OCI-LY7 (cell line): Measurements from ENCODE around the gene TAPBP. TPM values are rescaled to one million over a fixed set of nuclear protein-coding genes. Genes with fewer than 3 reads are reported as not detected.

ENCODE experiments used
- BruUV-seq: library from RNA; stranded (reverse); fragments of 400-500 nt; replicated peaks from 2 replicates; lab custom pipeline; 2021; lab: Mats Ljungman, UMichigan
- CTCF ChIA-PET: fragments of 300-600 bp; sonication (Branson Sonifier 250); formaldehyde crosslinking; loops from one replicate; lab custom pipeline; 2022; ENCODE audit warnings: antibody characterized with exemption; ENCODE audit not compliant: unreplicated experiment; lab: Charles Lee
- POLR2A ChIA-PET: fragments of 300-600 bp; sonication (Branson Sonifier 250); formaldehyde crosslinking; loops from one replicate; lab custom pipeline; 2022; ENCODE audit warnings: antibody characterized with exemption; lab: Charles Lee
- DNase-seq: peaks from one replicate; pipeline ENCODE4 v3.0.0-alpha.2; 2015; ENCODE audit warnings: low spot score
- H2AFZ ChIP-seq: fragments of 200-600 bp; sonication (generic), shearing (Covaris generic); 2 replicates; pipeline ENCODE4 v1.6.1; 2014; ENCODE audit warnings: mild to moderate bottlenecking, antibody characterized with exemption, low read length, moderate library complexity
- H3K27ac ChIP-seq: fragments of 200-600 bp; sonication (generic); 2 replicates; pipeline ENCODE4 v1.5.1; 2014; ENCODE audit warnings: mixed run types, low read depth, mild to moderate bottlenecking, moderate library complexity, low read length, inconsistent platforms; ENCODE audit not compliant: poor library complexity, severe bottlenecking
- H3K36me3 ChIP-seq: fragments of 200-600 bp; sonication (generic); 2 replicates; pipeline ENCODE4 v1.6.1; 2014; ENCODE audit warnings: mild to moderate bottlenecking, antibody characterized with exemption, low read length, moderate library complexity, mixed read lengths; ENCODE audit not compliant: insufficient read depth
- H3K4me1 ChIP-seq: fragments of 200-600 bp; sonication (generic); 2 replicates; pipeline ENCODE4 v1.5.1; 2014; ENCODE audit warnings: mild to moderate bottlenecking, low read length; ENCODE audit not compliant: insufficient read depth, poor library complexity, severe bottlenecking
- H3K4me2 ChIP-seq: fragments of 200-600 bp; sonication (generic); 2 replicates; pipeline ENCODE4 v1.6.1; 2014; ENCODE audit warnings: mild to moderate bottlenecking, low read length
- H3K4me3 ChIP-seq: fragments of 200-600 bp; sonication (generic); 2 replicates; pipeline ENCODE4 v1.5.1; 2014; ENCODE audit warnings: mild to moderate bottlenecking, low read depth, low read length; ENCODE audit not compliant: poor library complexity, severe bottlenecking
- H3K79me2 ChIP-seq: fragments of 200-600 bp; sonication (generic); 2 replicates; pipeline ENCODE4 v1.6.1; 2016; ENCODE audit warnings: low read depth, mild to moderate bottlenecking, low read length, moderate library complexity, mixed read lengths; ENCODE audit not compliant: insufficient read depth
- H3K9me2 ChIP-seq: fragments of 200-600 bp; sonication (generic); 2 replicates; pipeline ENCODE4 v1.6.1; 2016; ENCODE audit warnings: mild to moderate bottlenecking, low read length, mixed read lengths; ENCODE audit not compliant: insufficient read depth
- H3K9me3 ChIP-seq: fragments of 200-600 bp; sonication (generic); 2 replicates; pipeline ENCODE4 v1.6.1; 2014; ENCODE audit warnings: mild to moderate bottlenecking, mixed run types, low read length, mixed read lengths
- H4K20me1 ChIP-seq: fragments of 200-600 bp; sonication (generic); 2 replicates; pipeline ENCODE4 v1.6.1; 2014; ENCODE audit warnings: mild to moderate bottlenecking, antibody characterized with exemption, low read length, moderate library complexity, mixed read lengths; ENCODE audit not compliant: insufficient read depth
- EZH2phosphoT487 ChIP-seq: fragments of 200-600 bp; sonication (generic); IDR thresholded peaks from 2 replicates; pipeline ENCODE4 v1.6.1; 2018; ENCODE audit warnings: low read depth, borderline replicate concordance, mild to moderate bottlenecking, mixed run types, antibody characterized with exemption, low read length, moderate library complexity, mixed read lengths
- intact Hi-C: fragments of 100-400 bp; cut with micrococcal nuclease; formaldehyde crosslinking; loops from one replicate; pipeline ENCODE4 v1.10.0; 2022; ENCODE audit not compliant: unreplicated experiment
- total RNA-seq, 2 experiments: library from RNA; depleted of rRNA in 1 of 2; stranded (reverse); fragments of >200 nt in 1 of 2; shearing (Covaris generic) in 1 of 2; gene quantifications; 2 replicates each; pipeline ENCODE4 v1.2.3, GENCODE V29; 2014 to 2022
- TF ChIP-seq, protein P1 (sequence below): fragments of 200-600 bp; sonication (generic); conservative IDR thresholded peaks from 2 replicates; pipeline ENCODE4 v1.5.1; 2014; ENCODE audit warnings: mild to moderate bottlenecking, antibody characterized with exemption, low read length, moderate library complexity, mixed read lengths

Gene TAPBP
- total RNA-seq, 2 experiments from 2014 or later = 106 to 148 TPM

DNA sequence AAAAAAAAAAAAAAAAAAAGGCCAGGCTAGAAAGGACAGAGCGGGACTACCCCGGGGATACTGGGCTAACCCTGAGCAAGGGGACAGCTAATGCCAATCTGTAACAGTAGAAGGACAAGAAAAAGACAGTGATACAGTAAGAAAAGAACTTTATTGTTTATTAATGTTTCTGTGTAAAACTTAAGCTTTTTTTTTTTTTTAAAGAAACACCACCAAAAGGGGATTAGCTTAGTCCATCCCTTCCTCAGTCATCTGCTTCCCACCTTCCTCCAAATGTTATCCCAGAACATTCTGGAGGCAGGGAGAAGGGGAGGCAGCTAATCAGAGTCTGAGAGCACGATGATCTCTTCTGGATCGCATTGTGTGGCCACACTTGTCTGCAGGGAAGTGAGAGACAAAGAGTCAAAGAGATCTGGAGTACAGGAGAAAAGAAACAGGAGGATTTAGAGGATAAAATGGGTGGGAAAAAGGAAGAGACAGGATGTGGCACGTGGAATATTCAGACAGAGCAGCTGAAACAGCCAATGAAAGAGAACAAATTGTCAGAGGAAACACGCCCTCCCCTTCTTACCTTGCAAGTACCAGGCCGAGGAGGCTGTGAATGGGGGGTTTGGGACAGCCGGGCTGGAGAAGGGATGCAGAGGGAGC, 4.7 kb upstream of the TAPBP start:
- Histone ChIP-seq H3K27ac (peak overlapping the region; percentile 79), H2AFZ (no peak overlapping the region), H3K4me2 (peak overlapping the region; percentile 84), H3K4me1 (peaks cover 55% of the 10 kb centered on the region), H3K4me3 (peak overlapping the region; percentile 73), H3K9me3 (no peaks in the 10 kb centered on the region), H3K36me3 (peaks cover 44% of the 10 kb centered on the region), H4K20me1 (no peaks in the 10 kb centered on the region), H3K79me2 (peaks cover 45% of the 10 kb centered on the region), H3K9me2 (no peaks in the 10 kb centered on the region)
- no peak for DNase-seq
- CTCF ChIA-PET = interaction anchor here (0.6 to 1.3 kb wide), 3 partner anchors 26 to 229 kb away, joined by 4 to 6 read pairs (median 4); partner anchors contain the start of gene SYNGAP1
- intact Hi-C loops = no loop called here
- TF ChIP-seq, protein P1, sequence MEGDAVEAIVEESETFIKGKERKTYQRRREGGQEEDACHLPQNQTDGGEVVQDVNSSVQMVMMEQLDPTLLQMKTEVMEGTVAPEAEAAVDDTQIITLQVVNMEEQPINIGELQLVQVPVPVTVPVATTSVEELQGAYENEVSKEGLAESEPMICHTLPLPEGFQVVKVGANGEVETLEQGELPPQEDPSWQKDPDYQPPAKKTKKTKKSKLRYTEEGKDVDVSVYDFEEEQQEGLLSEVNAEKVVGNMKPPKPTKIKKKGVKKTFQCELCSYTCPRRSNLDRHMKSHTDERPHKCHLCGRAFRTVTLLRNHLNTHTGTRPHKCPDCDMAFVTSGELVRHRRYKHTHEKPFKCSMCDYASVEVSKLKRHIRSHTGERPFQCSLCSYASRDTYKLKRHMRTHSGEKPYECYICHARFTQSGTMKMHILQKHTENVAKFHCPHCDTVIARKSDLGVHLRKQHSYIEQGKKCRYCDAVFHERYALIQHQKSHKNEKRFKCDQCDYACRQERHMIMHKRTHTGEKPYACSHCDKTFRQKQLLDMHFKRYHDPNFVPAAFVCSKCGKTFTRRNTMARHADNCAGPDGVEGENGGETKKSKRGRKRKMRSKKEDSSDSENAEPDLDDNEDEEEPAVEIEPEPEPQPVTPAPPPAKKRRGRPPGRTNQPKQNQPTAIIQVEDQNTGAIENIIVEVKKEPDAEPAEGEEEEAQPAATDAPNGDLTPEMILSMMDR = no peak
- no peak for TF ChIP-seq EZH2phosphoT487
- no TSS peak for BruUV-seq
- POLR2A ChIA-PET = interaction anchor here (0.6 to 3.5 kb wide), 14 partner anchors 10 to 321 kb away, joined by 3 to 20 read pairs (median 4); partner anchors contain the start of genes B3GALT4, PFDN6, RPS18 and VPS52

DNA sequence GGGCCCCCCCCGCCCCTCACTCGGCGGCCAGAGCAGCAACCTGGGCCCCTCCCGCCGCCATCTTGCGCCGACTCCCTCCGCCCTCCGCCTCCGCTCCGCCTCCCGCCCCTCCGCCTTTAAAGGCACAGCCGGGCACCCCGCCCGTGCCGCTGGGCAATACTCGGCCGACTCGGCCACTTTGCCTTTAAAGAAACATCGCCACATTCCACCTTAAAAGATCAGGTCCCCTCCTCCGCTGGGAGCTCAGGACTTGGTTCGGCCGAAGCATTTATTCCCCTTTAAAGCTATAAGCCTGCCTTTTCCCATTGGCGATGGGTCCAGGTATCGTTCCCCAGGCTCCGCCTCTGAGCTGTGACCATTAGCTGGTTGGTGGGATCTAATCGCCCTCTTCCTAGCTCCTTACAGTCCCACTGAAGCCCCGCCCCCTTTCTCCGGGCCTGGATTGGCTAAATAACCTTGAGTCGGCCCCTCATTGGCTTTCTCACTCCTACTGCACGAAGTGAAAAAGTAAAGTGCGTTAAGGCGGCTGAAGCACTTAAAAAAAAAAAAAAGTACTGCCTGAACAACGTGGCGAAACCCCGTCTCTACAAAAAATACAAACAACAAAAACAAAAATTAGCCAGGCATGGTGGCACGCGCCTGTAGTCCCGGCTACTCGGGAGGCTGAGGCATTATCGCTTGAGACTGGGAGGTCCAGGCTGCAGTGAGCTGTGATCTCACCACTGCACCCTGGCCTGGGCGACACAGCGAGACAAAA, 4.0 kb upstream of the TAPBP start, which contains the start of gene ZBTB22:
TSS of gene ZBTB22 (minus strand) at position 76 of the 757 bp plus-strand sequence. CDS start 828 bp downstream, outside the sequence.
- Histone ChIP-seq H4K20me1 (no peaks in the 10 kb centered on the region), H3K4me2 (peak within 1 kb of the TSS; percentile 84)
- POLR2A ChIA-PET = interaction anchor here (0.5 to 3.5 kb wide), 21 partner anchors 11 to 1598 kb away, joined by 3 to 20 read pairs (median 4); partner anchors contain the start of genes B3GALT4, PFDN6, RPS18 and VPS52

More for the DNA sequence above, 4.0 kb upstream of the TAPBP start, which contains the start of gene ZBTB22:
- peak within 1 kb of the TSS; percentile 18; the same call in 1 of the 2 replicates for H2AFZ ChIP-seq
- peak within 1 kb of the TSS; percentile 79 for H3K27ac ChIP-seq
- peak; percentile 98 for DNase-seq
- intact Hi-C loops = no loop called here
- TF ChIP-seq EZH2phosphoT487 = no peak
- TF ChIP-seq, protein P1 = no peak
- no peaks in the 10 kb centered on the region for H3K9me2 ChIP-seq
- peaks cover 55% of the 10 kb centered on the region for H3K4me1 ChIP-seq
- no peaks in the 10 kb centered on the region for H3K9me3 ChIP-seq
- peak within 1 kb of the TSS; percentile 73 for H3K4me3 ChIP-seq
- CTCF ChIA-PET = interaction anchor here (0.6 to 1.3 kb wide), 4 partner anchors 27 to 230 kb away, joined by 3 to 6 read pairs (median 4); partner anchors contain the start of gene SYNGAP1
- peaks cover 50% of the 10 kb centered on the region for H3K79me2 ChIP-seq
- H3K36me3 ChIP-seq = peaks cover 44% of the 10 kb centered on the region
- BruUV-seq = no TSS peak
